GM23248 (cell line): ENCODE measurements around the gene RASEF. TPM values are rescaled to one million over a fixed set of nuclear protein-coding genes. Genes with fewer than 3 reads are reported as not detected.
"Not testable (repeated sequence)": the region's sequence is repeated elsewhere in the genome, so short reads cannot be mapped to it uniquely, and the experiment has no call there.

ENCODE experiments used
- DNase-seq: peaks from one replicate; pipeline ENCODE4 v3.0.0-alpha.2; 2015
- H2AFZ ChIP-seq: fragments of 200-600 bp; sonication (generic); 2 replicates; pipeline ENCODE4 v1.6.1; 2016; ENCODE audit warnings: antibody characterized with exemption
- H3F3A ChIP-seq: fragments of 200-600 bp; sonication (generic); 2 replicates; pipeline ENCODE4 v1.6.1; 2016; ENCODE audit warnings: mild to moderate bottlenecking, antibody characterized with exemption, mixed run types; ENCODE audit not compliant: insufficient read depth
- H3K27ac ChIP-seq: fragments of 200-600 bp; sonication (generic); 2 replicates; pipeline ENCODE4 v1.5.1; 2016; ENCODE audit warnings: mild to moderate bottlenecking
- H3K27me3 ChIP-seq: fragments of 200-600 bp; sonication (generic); replicated peaks from 2 replicates; pipeline ENCODE4 v1.6.1; 2016; ENCODE audit warnings: mild to moderate bottlenecking; ENCODE audit not compliant: insufficient read depth
- H3K36me3 ChIP-seq: fragments of 200-600 bp; sonication (generic); 2 replicates; pipeline ENCODE4 v1.6.1; 2016; ENCODE audit warnings: low read depth, mild to moderate bottlenecking
- H3K4me1 ChIP-seq: fragments of 200-600 bp; sonication (generic); 2 replicates; pipeline ENCODE4 v1.6.1; 2016; ENCODE audit warnings: mild to moderate bottlenecking; ENCODE audit not compliant: insufficient read depth
- H3K4me2 ChIP-seq: fragments of 200-600 bp; sonication (generic); one replicate; pipeline ENCODE4 v1.6.1; 2016; ENCODE audit warnings: mild to moderate bottlenecking; ENCODE audit not compliant: unreplicated experiment
- H3K4me3 ChIP-seq: fragments of 200-600 bp; sonication (generic); 2 replicates; pipeline ENCODE4 v1.5.1; 2016; ENCODE audit warnings: mild to moderate bottlenecking
- H3K79me2 ChIP-seq: fragments of 200-600 bp; sonication (generic); 2 replicates; pipeline ENCODE4 v1.6.1; 2016; ENCODE audit warnings: mild to moderate bottlenecking; ENCODE audit not compliant: insufficient read depth
- H3K9ac ChIP-seq: fragments of 200-600 bp; sonication (generic); 2 replicates; pipeline ENCODE4 v1.6.1; 2016; ENCODE audit warnings: mild to moderate bottlenecking
- H3K9me2 ChIP-seq: fragments of 200-600 bp; sonication (generic); 2 replicates; pipeline ENCODE4 v1.6.1; 2016; ENCODE audit warnings: mixed run types, mild to moderate bottlenecking, moderate library complexity; ENCODE audit not compliant: insufficient read depth
- H3K9me3 ChIP-seq: fragments of 200-600 bp; sonication (generic); one replicate; pipeline ENCODE4 v1.6.1; 2017; ENCODE audit warnings: low read depth
- H4K20me1 ChIP-seq: fragments of 200-600 bp; sonication (generic); 2 replicates; pipeline ENCODE4 v1.6.0; 2016; ENCODE audit not compliant: insufficient read depth
- EZH2 ChIP-seq: fragments of 200-600 bp; sonication (generic); IDR thresholded peaks from 2 replicates; pipeline ENCODE4 v1.6.1; 2018; ENCODE audit warnings: antibody characterized with exemption, mild to moderate bottlenecking; ENCODE audit not compliant: insufficient read depth, poor library complexity, severe bottlenecking
- EZH2phosphoT487 ChIP-seq: fragments of 200-600 bp; sonication (generic); IDR thresholded peaks from 2 replicates; pipeline ENCODE4 v1.6.1; 2018; ENCODE audit warnings: antibody characterized with exemption, moderate library complexity, mild to moderate bottlenecking, low read depth; ENCODE audit not compliant: insufficient read depth
- WGBS, 2 experiments: methylation state at CpG; one replicate each; pipeline ENCODE4 v1.1.6; 2015 to 2017; ENCODE audit warnings: low lambda C conversion rate in 2 of 2, low coverage in 1 of 2; ENCODE audit errors: missing lambda C conversion rate in 2 of 2; 5-methylcytosine and 5-hydroxymethylcytosine counted together
- in situ Hi-C: fragments of 300-500 bp; cut with MboI; formaldehyde crosslinking; loops from 2 replicates; pipeline ENCODE4 v1.15.0; 2020
- polyA plus RNA-seq: library from polyadenylated mRNA; unstranded; fragments of >200 nt; fragmentation: Nextera tagmentation; extraction: Ambion mirVana; gene quantifications from 2 replicates; pipeline ENCODE4 v1.2.1, GENCODE V29; 2016
- total RNA-seq: library from RNA; depleted of rRNA; stranded (reverse); fragments of >200 nt; shearing (Covaris generic); gene quantifications from 2 replicates; pipeline ENCODE4 v1.2.3, GENCODE V29; 2014

RASEF gene
- total and polyA plus RNA-seq, 2 experiments from 2014 or later, result 0.11 TPM; not detected in 1

- Histone ChIP-seq H3K79me2 (no peaks in the 10 kb centered on the region), H3K27me3 (peaks cover 15% of the 10 kb centered on the region; the same call in 1 of the 2 replicates), H3K4me2 (no peak overlapping the region), H2AFZ (no peak overlapping the region), H3F3A (no peaks in the 10 kb centered on the region), H3K4me1 (no peaks in the 10 kb centered on the region), H3K9ac (no peak overlapping the region), H3K9me3 (no peaks in the 10 kb centered on the region), H3K36me3 (no peaks in the 10 kb centered on the region), H3K27ac (no peak overlapping the region), H3K4me3 (no peak overlapping the region), H4K20me1 (no peaks in the 10 kb centered on the region), H3K9me2 (no peaks in the 10 kb centered on the region)
- TF ChIP-seq EZH2phosphoT487 (no peak), EZH2 (no peak)
- in situ Hi-C loops, result no loop called here
- DNase-seq, result peak; percentile 12
- WGBS, 2 experiments, result 22 to 49% methylated on average over 2 of the region's 2 CpGs
These were observed 113.7 kb downstream of the RASEF start for GRCh38 chr9:82949203-82949602.

GRCh38 chr9:82940376-82940775, 122.6 kb downstream of the RASEF start:
- no peak overlapping the region for H2AFZ ChIP-seq
- DNase-seq, result no peak
- in situ Hi-C loops, result no loop called here
- no peak overlapping the region for H3K27ac ChIP-seq
- H3K27me3 ChIP-seq, result no peaks in the 10 kb centered on the region
- H3K4me1 ChIP-seq, result no peaks in the 10 kb centered on the region
- no peaks in the 10 kb centered on the region for H3F3A ChIP-seq
- H3K79me2 ChIP-seq, result no peaks in the 10 kb centered on the region
- no peak overlapping the region for H3K4me2 ChIP-seq
- no peaks in the 10 kb centered on the region for H3K9me3 ChIP-seq
- H3K4me3 ChIP-seq, result no peak overlapping the region
- no peak for TF ChIP-seq EZH2
- no peak for TF ChIP-seq EZH2phosphoT487
- 24 to 43% methylated on average over 7 of the region's 7 CpGs for WGBS, 2 experiments
- H3K9me2 ChIP-seq, result no peaks in the 10 kb centered on the region
- no peaks in the 10 kb centered on the region for H3K36me3 ChIP-seq
- H3K9ac ChIP-seq, result no peak overlapping the region
- no peaks in the 10 kb centered on the region for H4K20me1 ChIP-seq

- Histone ChIP-seq H3K9me2 (no peaks in the 10 kb centered on the region), H3F3A (no peaks in the 10 kb centered on the region), H3K36me3 (no peaks in the 10 kb centered on the region), H4K20me1 (no peaks in the 10 kb centered on the region), H3K9ac (no peak overlapping the region), H3K27ac (no peak overlapping the region), H3K27me3 (no peaks in the 10 kb centered on the region), H3K9me3 (no peaks in the 10 kb centered on the region), H3K4me1 (0 out of 2 replicates have a peak, but pooled peaks cover 3% of the 10 kb centered on the region), H3K79me2 (no peaks in the 10 kb centered on the region), H3K4me3 (no peak overlapping the region), H2AFZ (no peak overlapping the region), H3K4me2 (no peak overlapping the region)
- DNase-seq, result no peak
- WGBS, 2 experiments, result 0 to 3% methylated on average over 2 of the region's 2 CpGs
- TF ChIP-seq EZH2phosphoT487 (no peak), EZH2 (no peak)
- in situ Hi-C loops, result no loop called here
These were observed 123.5 kb downstream of the RASEF start for GRCh38 chr9:82939451-82939850.

GRCh38 chr9:82938426-82939218, 124.3 kb downstream of the RASEF start:
- WGBS, 2 experiments, result 16 to 18% methylated on average over 3 of the region's 3 CpGs
- no peak overlapping the region for H3K27ac ChIP-seq

GRCh38 chr9:82936561-82936960, 126.4 kb downstream of the RASEF start:
- not testable (repeated sequence) for H4K20me1 ChIP-seq

More at GRCh38 chr9:82938426-82939218, 124.3 kb downstream of the RASEF start:
- H3K9me3 ChIP-seq, result no peaks in the 10 kb centered on the region
- DNase-seq, result no peak
- no peaks in the 10 kb centered on the region for H3K36me3 ChIP-seq
- H3F3A ChIP-seq, result no peaks in the 10 kb centered on the region
- H3K9ac ChIP-seq, result no peak overlapping the region
- no peak for TF ChIP-seq EZH2
- no peak for TF ChIP-seq EZH2phosphoT487
- H4K20me1 ChIP-seq, result no peaks in the 10 kb centered on the region
- H2AFZ ChIP-seq, result no peak overlapping the region
- no peak overlapping the region for H3K4me2 ChIP-seq
- in situ Hi-C loops, result no loop called here
- H3K4me1 ChIP-seq, result 0 out of 2 replicates have a peak, but pooled peaks cover 3% of the 10 kb centered on the region
- H3K4me3 ChIP-seq, result no peak overlapping the region
- H3K27me3 ChIP-seq, result no peaks in the 10 kb centered on the region
- H3K9me2 ChIP-seq, result no peaks in the 10 kb centered on the region
- H3K79me2 ChIP-seq, result no peaks in the 10 kb centered on the region

More at GRCh38 chr9:82936561-82936960, 126.4 kb downstream of the RASEF start:
- in situ Hi-C loops, H2AFZ ChIP-seq, H3K79me2 ChIP-seq, H3K36me3 ChIP-seq, H3K4me1 ChIP-seq, H3K27ac ChIP-seq, H3F3A ChIP-seq, H3K27me3 ChIP-seq, H3K9ac ChIP-seq, H3K4me3 ChIP-seq, H3K4me2 ChIP-seq, DNase-seq, H3K9me2 ChIP-seq, H3K9me3 ChIP-seq: not testable (repeated sequence)
- 75 to 81% methylated on average over 7 of the region's 7 CpGs for WGBS, 2 experiments
